GM19239 (cell line): ENCODE measurements around the gene SLC35B3.
"Not testable (repeated sequence)": the region's sequence is repeated elsewhere in the genome, so short reads cannot be mapped to it uniquely, and the experiment has no call there.

Experiments used
- DNase-seq: peaks from one replicate; pipeline ENCODE4 v3.0.0; 2011; ENCODE audit warnings: low spot score; ENCODE audit not compliant: insufficient read length
- FAIRE-seq: peaks from 2 replicates; lab custom pipeline; 2011; peaks lifted over from hg19 to GRCh38; lab: Jason Lieb, UNC

SLC35B3 gene

DNA sequence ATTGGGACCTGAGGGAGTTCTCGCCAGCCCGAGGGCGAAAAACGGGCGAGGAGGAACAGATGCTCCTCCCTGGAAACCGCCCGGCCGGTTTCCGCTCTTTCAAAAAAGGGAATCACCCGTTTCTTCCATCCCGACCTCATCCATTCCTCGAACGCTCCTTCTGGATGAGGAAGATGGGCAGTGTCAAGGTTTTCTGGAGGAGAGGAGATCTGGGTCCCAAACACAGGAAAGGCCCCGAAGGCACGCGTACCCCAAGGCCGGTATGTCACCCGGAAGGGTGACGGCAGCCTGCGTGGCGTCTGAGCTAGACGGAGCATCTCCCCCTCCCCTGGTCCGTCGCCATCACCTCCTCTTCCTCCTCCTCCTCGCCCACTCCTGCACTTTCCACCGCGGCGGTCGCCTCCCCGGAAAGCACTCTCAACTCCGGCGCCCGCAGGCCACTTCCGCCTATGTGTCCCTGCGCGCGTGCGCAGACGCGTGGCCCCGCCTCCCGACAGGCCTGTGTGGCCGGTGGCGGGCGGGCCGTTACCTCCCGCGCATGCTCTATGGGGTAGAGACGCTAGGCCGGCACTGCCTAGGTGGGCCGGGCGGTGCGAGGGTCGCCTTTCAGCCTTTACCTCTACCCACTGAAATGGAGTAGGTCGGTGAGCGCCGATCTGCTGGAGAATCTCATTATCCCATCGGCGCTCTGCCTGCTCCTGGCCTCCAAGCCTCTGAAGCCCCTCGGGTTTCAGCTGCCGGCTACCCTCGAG, at the start of gene SLC35B3:
Gene SLC35B3, minus strand, starts transcription at position 453 of the 752 bp plus-strand sequence.
- peak; percentile 78 for DNase-seq
- FAIRE-seq = peak; percentile 89

DNA sequence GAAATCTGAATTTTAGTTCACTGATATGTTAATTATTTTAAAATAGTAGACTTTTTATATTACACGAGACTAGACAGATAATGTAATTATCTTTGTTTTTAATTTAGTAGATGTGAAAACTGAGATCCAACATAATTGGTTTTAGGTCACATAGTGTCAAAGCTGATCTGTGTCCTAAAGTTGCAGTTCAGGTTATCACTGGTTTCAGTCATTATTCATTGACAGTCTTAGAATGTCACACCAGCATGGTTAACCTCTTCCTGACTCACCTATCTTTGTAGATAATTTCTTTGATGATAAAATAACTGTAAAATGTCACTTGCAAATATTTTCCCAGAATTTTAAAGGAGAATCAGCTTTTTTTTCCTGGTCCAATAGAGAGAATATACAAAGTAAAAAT, 48.3 kb upstream of the SLC35B3 start:
- FAIRE-seq (no peak), DNase-seq (no peak)

DNA sequence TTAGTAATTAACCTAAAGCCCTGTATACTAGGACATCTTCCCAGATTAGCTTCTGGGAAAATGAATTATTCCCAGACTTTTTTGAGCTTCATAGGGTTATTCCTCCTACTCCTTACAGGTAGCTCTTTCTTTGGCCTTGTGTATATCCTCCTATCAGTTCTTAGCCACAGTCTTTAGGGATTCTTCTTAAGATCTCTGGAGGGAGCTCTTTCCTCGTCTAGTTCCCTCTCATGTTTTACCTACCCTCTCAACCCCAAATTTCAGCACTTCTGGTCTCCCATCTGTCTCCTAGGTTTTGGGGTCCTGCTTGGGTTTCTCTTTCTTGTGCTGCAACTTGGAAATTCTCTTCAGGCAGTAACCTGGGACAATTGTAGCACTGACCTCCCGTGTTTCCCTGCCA, 46.4 kb upstream of the SLC35B3 start:
- peak; percentile 18 for FAIRE-seq
- DNase-seq = peak; percentile 1

DNA sequence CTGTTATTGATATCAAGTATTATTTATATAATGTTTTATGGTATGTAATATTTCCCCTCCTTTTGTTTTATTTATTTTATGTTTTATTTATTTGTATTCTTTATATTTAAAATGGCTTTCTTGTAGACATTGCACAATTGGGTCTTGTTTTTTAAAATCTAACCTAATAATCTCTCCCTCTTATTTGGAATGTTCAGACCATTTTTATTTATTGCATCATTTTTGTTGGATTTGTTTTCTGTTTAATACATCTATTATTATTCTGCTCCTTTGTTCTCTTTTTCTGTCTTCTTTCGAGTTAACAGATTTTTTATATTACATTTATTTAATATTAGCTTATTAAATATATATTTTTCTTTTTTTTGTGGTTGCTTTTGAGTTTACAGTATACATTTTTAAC, 43.1 kb upstream of the SLC35B3 start:
- FAIRE-seq (no peak), DNase-seq (no peak)

DNA sequence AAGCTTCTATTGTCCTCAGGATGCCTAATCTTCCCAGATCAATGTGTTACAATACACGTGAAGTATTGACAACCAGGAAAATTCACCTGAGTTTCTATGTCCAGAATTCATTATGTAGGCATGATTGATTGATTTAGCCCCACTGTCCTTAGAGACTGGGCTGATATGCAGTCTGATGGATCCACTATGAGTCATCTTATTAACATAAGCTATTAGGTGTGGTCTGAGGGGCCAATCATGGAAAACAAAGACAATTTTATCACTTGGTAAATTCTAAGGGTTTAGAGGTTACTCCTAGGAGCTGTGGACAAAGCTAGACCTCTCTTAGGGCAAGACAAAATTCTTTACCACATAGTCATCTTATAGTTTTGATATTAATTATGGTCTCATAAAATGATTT, 41.3 kb upstream of the SLC35B3 start:
- FAIRE-seq (no peak), DNase-seq (no peak)

DNA sequence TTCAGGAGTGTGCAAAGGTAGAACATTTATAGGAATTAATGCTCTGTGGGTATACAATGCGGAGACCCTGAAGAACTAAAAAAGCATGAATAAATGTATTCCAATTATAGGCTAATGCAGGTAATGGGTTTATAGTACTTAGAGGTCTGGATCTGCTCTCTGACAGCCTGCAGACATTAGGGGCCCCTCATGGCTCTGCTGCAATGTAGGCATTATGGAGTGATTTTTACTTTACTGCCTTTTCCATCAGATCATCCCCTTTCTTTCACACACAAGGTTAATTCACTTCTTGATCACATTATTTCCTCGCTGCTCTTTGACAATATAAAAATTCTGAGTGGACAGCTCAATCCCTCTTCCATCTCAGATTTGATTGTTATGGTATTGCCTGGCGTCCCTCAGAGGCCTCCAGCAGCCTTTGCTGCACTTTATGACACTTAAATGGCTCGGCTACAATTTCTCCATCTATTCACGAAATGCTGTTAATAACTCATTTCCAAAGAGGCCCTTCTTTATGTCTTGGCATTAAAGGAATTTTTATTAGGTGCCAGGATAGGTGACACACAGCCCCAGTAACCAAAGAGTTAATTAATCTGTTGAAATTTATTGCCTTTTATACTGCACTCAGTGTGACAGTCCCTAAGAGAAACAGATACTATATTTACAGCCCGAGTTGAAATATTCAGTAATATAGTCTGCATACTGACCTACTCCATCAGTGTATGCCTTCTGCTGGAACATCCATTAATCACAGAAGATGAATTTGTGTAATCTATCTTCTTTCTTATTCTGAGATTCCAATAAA, 33.4 kb upstream of the SLC35B3 start:
- DNase-seq = no peak
- no peak for FAIRE-seq

DNA sequence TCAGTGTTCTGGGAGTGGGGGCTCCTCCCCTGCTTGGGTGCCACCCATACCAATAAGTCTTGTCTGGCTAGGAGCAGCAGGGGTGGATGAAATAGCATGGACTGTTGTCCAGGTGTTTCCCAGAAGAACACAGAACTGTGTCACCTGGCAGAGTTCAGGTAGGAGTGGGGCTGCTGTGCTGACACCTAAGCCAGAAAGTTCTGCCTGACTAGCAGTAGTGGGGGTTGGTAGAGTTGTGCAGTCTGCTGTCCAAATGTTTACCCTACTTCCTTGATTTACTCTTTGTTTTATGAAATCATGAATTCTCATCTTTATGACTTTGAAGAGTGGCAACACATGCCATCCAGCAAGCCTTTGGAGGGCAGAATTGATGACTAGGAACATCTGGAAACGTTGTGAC, 27.3 kb upstream of the SLC35B3 start:
- DNase-seq (no peak), FAIRE-seq (no peak)

DNA sequence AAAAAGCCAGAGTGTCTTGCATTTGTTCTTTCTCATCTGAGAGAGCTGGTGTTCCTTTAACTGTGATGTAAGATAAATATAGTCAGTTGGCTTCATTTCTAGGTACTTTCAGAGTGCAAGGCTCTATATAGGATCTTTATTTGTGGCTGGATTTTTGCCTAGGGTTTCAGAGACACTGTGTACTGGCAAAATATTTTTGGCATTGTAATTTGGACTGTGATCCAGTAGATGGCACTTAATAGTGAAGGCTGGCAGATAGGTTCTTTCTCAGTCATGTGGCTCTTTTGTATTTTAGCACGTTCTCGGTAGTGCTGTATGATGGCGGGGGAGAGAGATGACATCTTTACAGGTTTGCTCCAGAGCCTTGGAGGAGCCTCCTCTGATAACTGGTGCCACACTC, 26.8 kb upstream of the SLC35B3 start:
- DNase-seq (no peak), FAIRE-seq (no peak)

DNA sequence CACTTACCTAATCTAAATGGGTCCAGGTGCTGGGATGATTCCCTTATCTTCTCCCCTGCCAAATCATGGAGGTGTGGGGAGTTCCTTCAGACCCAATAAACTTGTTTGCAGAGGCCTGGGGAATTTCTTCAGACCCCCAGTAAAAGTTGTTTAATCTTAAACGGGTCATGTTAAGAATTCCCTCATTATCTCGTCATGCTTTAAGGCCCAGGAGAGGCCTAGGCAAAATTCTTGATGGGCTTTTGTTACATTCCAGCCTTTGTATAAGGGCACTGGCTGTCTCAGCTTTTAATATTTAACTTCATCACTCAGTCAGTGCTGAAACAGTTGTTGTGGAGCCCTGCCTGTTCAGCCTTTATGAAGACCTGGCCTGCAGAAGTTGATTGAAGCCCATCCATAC, 11.0 kb upstream of the SLC35B3 start:
- DNase-seq (no peak), FAIRE-seq (no peak)

DNA sequence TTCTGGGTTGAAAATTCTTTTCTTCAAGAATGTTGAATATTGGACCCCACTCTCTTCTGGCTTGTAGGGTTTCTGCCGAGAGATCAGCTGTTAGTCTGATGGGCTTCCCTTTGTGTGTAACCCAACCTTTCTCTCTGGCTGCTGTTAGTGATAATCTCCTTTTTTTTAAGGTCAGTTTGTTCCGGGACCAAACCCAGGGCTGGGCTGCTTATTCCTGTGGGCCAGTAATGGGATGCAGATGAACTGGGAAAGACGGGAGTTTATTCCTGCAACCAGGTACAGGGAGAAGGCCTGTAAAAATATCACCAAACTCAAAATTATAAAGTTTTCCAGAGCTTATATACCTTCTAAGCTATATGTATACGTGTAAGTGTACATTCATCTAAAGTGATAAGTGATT, 10.6 kb upstream of the SLC35B3 start:
- DNase-seq, FAIRE-seq: not testable (repeated sequence)

DNA sequence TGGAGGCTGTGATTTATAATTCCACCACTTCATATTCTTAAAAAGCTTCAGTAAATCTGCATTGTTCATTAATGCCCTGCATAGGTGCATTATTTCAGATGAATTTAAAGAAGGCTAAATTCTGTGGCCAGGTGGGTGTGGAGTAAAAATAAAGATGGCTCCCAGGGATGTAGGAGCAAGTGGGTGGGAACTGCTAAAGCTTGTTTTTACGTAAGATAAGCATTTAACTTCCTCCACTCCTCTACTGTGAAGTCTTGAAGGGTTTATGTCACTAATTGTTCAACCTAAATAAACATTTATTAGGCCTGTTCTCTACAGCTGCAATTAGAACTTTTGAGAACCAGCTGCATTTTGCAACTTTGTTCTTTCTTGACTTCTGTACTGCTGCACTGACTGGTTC, 6.8 kb upstream of the SLC35B3 start:
- FAIRE-seq (no peak), DNase-seq (no peak)

DNA sequence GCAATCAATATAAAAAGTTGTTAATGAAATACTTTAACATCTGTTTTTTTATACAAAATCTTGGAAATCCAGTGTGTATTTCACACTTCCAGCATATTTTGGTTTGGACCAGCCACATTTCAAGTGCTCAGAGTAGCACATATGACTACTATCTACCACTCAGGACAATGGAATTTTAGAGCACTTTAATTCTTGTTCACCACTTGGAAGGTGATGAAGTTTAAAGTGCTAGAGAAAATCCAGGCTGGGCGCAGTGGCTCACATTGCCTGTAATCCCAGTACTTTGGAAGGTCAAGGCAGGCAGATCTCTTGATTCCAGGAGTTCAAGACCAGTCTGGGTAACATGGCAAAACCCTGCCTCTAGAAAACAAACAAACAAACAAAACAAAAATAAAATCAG, 6.1 kb upstream of the SLC35B3 start:
- DNase-seq = no peak
- no peak for FAIRE-seq

DNA sequence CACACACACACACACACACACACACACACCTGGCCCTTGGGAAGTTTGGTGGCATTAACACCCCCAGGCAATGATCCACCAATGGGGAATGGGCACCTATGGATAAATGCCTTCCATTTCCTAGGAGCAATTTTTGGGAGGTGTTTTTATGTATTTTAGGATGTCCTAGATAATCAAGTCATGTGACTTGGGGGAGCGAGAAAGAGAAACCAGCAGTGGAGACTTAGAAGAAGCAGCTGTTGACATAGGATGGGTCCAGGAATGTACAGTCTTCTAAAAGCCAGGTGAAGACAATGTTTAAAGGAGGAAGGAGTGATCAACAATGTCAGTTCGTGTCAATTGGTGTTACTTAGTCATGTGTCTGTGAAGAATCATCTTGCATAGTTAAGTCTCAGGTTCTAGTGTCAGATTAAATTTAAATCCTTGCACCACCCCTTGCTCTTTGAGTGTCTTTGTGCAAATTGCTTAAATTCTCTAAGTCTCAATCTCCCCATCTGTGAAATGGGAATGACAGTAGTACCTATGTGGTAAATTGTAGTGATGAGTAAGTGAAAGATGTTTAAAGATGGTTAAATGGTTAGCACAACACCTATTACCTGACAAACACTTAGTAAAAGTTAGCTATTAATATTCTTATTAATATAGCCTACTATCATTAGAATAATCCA, 4.4 kb upstream of the SLC35B3 start:
- DNase-seq = no peak
- no peak for FAIRE-seq

DNA sequence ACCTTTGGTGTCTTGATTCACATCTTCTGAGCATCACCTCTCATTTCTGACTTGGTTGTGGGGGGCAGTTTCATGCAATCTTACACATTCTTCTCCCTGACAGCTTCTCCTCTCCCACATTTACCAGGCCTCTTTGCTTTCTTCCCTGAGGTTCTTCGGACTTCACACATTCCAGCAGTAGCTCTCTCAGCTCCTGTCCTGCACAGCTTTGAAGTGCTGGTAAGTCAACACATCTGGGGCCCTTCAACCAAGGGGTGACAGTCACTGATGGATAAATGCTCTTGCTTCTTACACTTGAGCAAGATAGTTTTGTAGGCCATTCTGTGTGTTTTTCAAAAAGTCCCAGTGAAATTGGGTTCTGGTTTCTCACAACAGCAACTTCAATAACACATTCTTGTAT, 2.5 kb upstream of the SLC35B3 start:
- DNase-seq = no peak
- FAIRE-seq = no peak

DNA sequence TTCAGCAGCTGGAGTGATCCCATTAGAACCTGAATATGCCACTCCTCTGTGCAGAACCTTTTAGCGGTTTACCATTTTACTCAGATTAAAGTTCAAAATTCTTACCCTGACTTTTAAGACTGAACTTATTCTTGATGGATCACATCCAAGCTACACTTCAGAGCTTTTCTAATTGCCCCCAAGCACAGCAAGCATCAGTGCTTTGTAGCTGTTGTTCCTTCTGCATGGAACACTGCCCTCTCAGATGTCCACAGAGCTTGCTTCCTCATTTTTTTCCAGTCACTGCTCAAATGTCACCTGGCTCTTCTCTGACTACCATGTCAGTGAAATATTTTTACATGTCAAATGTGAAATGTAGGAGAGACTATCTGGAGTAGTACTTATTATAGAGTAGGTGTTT, 1.6 kb upstream of the SLC35B3 start:
- DNase-seq = no peak
- no peak for FAIRE-seq

DNA sequence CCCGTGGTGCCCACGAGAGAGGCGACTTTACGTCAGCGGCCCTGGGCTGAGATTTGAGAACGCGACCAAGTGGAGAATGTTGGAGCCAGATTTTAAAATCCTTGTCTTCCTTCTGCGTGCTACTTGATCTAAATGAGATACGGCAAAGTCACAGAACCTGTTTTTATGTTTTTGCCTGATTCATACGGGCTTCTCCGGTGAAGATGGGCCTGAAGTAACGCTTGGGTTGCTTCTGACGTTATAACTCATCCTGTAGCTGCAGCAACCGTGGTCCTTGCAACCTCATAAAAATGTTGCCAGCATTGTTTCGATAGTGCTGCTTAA, 462 bp upstream of the SLC35B3 start:
- FAIRE-seq (no peak), DNase-seq (peak; percentile 4)

DNA sequence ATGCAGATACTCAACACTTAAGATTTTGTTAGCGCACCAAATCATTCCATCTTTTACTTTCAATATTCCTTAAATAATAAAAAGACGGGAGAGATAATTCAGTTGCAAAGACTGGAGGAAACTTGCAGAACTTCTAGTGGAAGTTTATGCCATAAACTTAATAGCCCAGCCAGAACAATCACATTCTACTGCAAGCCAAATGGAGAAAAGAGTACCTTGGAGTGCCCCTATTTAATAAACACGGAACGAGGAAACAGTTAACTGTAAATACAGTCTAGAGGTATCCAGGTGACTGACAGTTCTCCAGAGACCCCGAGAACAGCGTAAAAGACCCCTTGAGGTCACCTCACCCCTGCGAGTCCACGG, 635 bp downstream of the SLC35B3 start:
- DNase-seq (no peak), FAIRE-seq (no peak)

DNA sequence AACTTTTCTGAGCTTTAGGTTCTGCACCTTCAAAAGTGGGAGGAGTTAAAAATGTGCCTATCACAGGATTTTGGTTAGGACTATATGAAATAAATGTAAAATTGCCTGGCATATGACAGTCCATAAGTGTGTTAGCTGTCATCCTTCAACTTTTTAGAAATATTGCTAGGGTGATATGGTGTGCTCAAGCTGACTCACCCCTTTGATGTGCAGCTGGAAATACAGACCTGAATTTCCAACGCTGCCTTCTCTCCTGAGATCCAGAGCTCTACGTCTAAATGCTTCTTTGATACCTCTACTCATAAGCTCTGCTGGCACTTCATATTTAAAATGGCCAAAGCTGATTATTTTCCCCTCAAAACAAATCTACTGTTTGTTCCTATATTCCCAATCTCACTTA, 2.7 kb downstream of the SLC35B3 start:
- no peak for DNase-seq
- FAIRE-seq = peak; percentile 8

DNA sequence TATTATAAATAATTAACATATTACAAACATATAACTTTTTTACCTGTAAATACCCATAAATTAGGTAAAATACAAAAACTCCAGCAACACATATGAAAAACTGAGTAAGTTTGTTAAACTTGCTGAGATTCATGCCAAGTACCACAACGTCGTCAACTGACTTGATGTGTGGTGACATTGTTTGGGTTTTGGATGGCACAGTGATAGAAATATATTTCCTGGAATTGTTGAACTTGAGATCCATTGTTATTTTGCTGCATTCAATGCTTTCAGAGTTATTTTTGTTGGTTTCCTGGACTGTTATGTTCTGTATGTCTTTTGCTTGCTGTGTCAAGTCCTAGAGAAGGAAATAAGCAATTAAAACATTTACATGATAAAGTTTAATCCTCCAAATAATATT, 5.5 kb downstream of the SLC35B3 start:
- DNase-seq (no peak), FAIRE-seq (no peak)

DNA sequence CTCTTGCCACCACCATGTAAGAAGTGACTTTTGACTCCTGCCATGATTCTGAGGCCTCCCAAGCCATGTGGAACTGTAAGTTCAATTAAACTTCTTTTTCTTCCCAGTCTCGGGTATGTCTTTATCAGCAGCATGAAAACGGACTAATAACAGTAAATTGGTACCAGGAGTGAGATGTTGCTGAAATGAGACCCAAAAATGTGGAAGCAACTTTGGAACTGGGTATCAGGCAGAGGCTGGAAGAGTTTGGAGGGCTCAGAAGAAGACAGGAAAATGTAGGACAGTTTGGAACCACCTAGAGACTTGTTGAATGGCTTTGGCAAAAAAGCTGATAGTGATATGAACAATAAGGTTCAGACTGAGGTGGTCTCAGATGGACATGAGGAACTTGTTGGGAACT, 8.8 kb downstream of the SLC35B3 start:
- FAIRE-seq, DNase-seq: not testable (repeated sequence)

DNA sequence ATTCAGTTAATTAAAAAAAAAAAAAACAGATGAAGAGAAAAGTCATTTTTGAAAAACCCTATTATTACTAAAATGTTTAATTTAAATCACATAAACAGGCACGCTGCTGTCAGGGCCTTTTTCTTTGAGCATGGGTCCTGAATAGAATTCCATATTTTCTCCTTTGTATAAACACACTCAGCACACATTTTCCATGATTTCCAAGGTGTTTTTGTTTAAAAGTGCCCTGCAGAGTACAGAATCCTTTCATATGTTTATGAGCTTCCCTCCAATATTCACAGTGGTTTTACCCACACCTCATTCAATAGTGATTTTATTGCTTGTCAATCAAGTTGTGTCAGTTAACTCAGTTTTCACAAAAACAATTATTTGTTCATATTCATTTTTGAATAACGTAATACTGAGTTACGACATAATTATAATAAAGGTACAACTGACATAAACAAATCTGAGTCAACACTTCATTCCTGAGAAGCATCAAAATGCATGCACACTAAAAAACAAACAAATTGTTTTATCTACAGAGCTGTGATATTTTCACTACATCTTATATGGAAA, 15.2 kb downstream of the SLC35B3 start:
- no peak for FAIRE-seq
- DNase-seq = no peak
